Osteoblast (primary cell): Measurements from ENCODE around the gene NCAPD2. TPM values are rescaled to one million over a fixed set of nuclear protein-coding genes. Genes with fewer than 3 reads are reported as not detected.

Experiments
- DNase-seq: peaks from one replicate; pipeline ENCODE4 v3.0.0; 2011; ENCODE audit warnings: low spot score, mixed read lengths; ENCODE audit not compliant: insufficient read length; ENCODE audit errors: missing footprints
- H2AFZ ChIP-seq: 2 replicates; pipeline ENCODE4 v1.6.0; 2011; ENCODE audit warnings: mild to moderate bottlenecking, low read length
- H3K27ac ChIP-seq: 2 replicates; pipeline ENCODE4 v1.5.1; 2011; ENCODE audit warnings: mild to moderate bottlenecking, low read depth, low read length, moderate library complexity
- H3K27me3 ChIP-seq: 2 replicates; pipeline ENCODE4 v1.6.0; 2012; ENCODE audit warnings: mild to moderate bottlenecking, control low read depth, inconsistent platforms, low read length, moderate library complexity; ENCODE audit not compliant: insufficient read depth
- H3K36me3 ChIP-seq: 2 replicates; pipeline ENCODE4 v1.5.1; 2011; ENCODE audit warnings: mild to moderate bottlenecking, low read length, control low read depth, moderate library complexity; ENCODE audit not compliant: insufficient read depth
- H3K4me1 ChIP-seq: 2 replicates; pipeline ENCODE4 v1.5.1; 2011; ENCODE audit warnings: mild to moderate bottlenecking, low read length, control low read depth, moderate library complexity; ENCODE audit not compliant: insufficient read depth
- H3K4me2 ChIP-seq: 2 replicates; pipeline ENCODE4 v1.6.0; 2011; ENCODE audit warnings: mild to moderate bottlenecking, low read length; ENCODE audit not compliant: insufficient read depth
- H3K4me3 ChIP-seq: fragments of 200-600 bp; sonication (generic); 3 replicates; pipeline ENCODE4 v1.5.1; 2012; ENCODE audit warnings: mild to moderate bottlenecking, low read length, inconsistent platforms; ENCODE audit not compliant: insufficient read depth
- H3K79me2 ChIP-seq: 2 replicates; pipeline ENCODE4 v1.6.0; 2012; ENCODE audit warnings: mild to moderate bottlenecking, low read length, control low read depth, inconsistent platforms; ENCODE audit not compliant: insufficient read depth
- H3K9me3 ChIP-seq: 2 replicates; pipeline ENCODE4 v1.5.1; 2011; ENCODE audit warnings: low read depth, low read length, control low read depth
- H4K20me1 ChIP-seq: 2 replicates; pipeline ENCODE4 v1.6.0; 2012; ENCODE audit warnings: mild to moderate bottlenecking, low read length, control low read depth; ENCODE audit not compliant: insufficient read depth
- total RNA-seq: library from RNA; depleted of rRNA; stranded (reverse); fragments of >200 nt; gene quantifications from 2 replicates; pipeline ENCODE4 v1.2.3, GENCODE V29; 2012
- TF ChIP-seq, protein P1 (sequence below): IDR thresholded peaks from 2 replicates; pipeline ENCODE4 v1.5.1; 2011; ENCODE audit warnings: mild to moderate bottlenecking, low read depth, low read length, moderate library complexity; ENCODE audit errors: extremely low read depth

Gene NCAPD2, protein sequence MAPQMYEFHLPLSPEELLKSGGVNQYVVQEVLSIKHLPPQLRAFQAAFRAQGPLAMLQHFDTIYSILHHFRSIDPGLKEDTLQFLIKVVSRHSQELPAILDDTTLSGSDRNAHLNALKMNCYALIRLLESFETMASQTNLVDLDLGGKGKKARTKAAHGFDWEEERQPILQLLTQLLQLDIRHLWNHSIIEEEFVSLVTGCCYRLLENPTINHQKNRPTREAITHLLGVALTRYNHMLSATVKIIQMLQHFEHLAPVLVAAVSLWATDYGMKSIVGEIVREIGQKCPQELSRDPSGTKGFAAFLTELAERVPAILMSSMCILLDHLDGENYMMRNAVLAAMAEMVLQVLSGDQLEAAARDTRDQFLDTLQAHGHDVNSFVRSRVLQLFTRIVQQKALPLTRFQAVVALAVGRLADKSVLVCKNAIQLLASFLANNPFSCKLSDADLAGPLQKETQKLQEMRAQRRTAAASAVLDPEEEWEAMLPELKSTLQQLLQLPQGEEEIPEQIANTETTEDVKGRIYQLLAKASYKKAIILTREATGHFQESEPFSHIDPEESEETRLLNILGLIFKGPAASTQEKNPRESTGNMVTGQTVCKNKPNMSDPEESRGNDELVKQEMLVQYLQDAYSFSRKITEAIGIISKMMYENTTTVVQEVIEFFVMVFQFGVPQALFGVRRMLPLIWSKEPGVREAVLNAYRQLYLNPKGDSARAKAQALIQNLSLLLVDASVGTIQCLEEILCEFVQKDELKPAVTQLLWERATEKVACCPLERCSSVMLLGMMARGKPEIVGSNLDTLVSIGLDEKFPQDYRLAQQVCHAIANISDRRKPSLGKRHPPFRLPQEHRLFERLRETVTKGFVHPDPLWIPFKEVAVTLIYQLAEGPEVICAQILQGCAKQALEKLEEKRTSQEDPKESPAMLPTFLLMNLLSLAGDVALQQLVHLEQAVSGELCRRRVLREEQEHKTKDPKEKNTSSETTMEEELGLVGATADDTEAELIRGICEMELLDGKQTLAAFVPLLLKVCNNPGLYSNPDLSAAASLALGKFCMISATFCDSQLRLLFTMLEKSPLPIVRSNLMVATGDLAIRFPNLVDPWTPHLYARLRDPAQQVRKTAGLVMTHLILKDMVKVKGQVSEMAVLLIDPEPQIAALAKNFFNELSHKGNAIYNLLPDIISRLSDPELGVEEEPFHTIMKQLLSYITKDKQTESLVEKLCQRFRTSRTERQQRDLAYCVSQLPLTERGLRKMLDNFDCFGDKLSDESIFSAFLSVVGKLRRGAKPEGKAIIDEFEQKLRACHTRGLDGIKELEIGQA (N-terminal part only)
- total RNA-seq, result 19.4 and 21.0 TPM in 2 replicates

DNA sequence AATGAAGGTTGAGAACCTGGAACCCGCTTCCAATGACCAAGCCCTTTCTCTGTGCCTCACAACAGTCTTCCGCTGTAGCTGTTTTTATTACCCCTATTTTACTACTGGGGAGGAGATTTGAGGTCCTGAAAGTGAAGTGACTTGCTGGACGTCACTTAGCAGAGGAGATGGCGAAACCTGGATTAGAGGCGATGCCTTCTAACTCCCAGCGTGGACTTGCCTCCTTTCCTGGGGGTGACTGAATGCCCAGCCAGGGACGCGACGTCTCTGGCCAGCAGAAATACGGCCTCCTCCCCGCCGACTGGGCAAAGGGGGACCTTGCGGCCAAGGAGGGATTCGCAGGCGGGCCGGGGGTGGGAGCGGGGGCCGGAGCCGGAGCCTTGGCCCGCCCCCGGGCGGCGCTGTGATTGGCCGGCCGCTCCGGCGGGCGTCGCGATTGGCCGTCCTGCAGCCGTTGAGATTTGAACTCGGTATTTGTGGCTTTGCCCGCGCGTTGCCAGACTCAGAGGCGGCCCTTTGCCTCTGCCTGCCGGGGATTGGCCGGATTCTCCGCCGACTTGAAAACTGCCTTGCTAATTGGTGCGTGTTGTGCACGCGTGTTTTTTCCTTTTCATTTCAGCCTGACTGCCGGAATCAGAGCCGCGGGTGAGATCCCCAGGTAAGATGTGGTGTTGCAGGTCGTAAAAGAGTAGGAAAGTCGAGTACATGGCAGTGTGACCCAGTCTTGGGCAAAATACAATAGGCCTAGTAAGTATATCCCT, at the start of gene NCAPD2:
Gene NCAPD2 (plus strand): TSS at position 606 of the 761 bp plus-strand sequence. CDS start 997 bp downstream, outside the sequence.
- Histone ChIP-seq H4K20me1 (no peaks in the 10 kb centered on the region), H3K4me1 (peaks cover 21% of the 10 kb centered on the region), H2AFZ (peak within 1 kb of the TSS; percentile 95), H3K36me3 (peaks cover 23% of the 10 kb centered on the region), H3K4me3 (peak within 1 kb of the TSS; percentile 81), H3K27ac (peak within 1 kb of the TSS; percentile 97), H3K9me3 (no peaks in the 10 kb centered on the region), H3K4me2 (peak within 1 kb of the TSS; percentile 100), H3K27me3 (no peaks in the 10 kb centered on the region), H3K79me2 (peaks cover 48% of the 10 kb centered on the region)
- TF ChIP-seq, protein P1, sequence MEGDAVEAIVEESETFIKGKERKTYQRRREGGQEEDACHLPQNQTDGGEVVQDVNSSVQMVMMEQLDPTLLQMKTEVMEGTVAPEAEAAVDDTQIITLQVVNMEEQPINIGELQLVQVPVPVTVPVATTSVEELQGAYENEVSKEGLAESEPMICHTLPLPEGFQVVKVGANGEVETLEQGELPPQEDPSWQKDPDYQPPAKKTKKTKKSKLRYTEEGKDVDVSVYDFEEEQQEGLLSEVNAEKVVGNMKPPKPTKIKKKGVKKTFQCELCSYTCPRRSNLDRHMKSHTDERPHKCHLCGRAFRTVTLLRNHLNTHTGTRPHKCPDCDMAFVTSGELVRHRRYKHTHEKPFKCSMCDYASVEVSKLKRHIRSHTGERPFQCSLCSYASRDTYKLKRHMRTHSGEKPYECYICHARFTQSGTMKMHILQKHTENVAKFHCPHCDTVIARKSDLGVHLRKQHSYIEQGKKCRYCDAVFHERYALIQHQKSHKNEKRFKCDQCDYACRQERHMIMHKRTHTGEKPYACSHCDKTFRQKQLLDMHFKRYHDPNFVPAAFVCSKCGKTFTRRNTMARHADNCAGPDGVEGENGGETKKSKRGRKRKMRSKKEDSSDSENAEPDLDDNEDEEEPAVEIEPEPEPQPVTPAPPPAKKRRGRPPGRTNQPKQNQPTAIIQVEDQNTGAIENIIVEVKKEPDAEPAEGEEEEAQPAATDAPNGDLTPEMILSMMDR, result no peak
- peak; percentile 97 for DNase-seq

DNA sequence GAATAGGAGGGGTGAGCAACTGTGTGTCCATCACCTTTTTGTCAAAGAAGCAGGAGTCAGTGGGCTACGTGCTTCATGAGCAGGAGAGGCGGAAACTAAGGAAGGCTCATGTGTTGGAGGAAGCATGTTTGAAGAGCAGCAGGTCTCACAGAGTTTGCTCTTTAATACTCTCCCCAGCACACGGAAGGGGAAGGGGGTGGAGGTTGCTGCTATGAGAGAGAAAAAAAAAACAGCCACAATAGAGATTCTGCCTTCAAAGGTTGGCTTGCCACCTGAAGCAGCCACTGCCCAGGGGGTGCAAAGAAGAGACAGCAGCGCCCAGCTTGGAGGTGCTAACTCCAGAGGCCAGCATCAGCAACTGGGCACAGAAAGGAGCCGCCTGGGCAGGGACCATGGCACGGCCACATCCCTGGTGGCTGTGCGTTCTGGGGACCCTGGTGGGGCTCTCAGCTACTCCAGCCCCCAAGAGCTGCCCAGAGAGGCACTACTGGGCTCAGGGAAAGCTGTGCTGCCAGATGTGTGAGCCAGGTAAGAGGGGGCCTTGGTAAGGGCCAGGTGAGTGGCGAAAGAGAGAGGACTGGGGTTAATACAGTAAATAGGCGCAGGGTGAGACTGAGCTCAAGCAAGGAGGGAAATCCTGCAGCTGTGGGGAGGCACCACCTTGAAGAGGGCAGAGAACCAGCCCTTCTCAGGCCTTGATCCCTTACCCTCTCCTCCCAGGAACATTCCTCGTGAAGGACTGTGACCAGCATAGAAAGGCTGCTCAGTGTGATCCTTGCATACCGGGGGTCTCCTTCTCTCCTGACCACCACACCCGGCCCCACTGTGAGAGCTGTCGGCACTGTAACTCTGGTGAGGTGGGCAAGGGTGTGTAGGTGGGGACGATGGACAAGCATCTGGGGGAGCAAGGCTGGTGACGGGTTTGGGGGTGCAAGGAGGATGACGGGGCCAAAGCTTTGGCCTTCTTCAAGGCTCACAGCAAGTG, 48.9 kb upstream of the NCAPD2 start, which contains the start of gene CD27:
Gene CD27 (plus strand): TSS at position 252 of the 985 bp plus-strand sequence. CDS start 141 bp downstream, at position 393.
- Histone ChIP-seq H3K79me2 (peaks cover 2% of the 10 kb centered on the region), H3K4me2 (no peak within 1 kb of the TSS), H3K9me3 (no peaks in the 10 kb centered on the region)

More for the DNA sequence above, 48.9 kb upstream of the NCAPD2 start, which contains the start of gene CD27:
- no peak for DNase-seq
- TF ChIP-seq, protein P1, result no peak
- no peak within 1 kb of the TSS for H3K4me3 ChIP-seq
- no peak within 1 kb of the TSS for H2AFZ ChIP-seq
- H4K20me1 ChIP-seq, result no peaks in the 10 kb centered on the region
- H3K36me3 ChIP-seq, result peaks cover 37% of the 10 kb centered on the region
- H3K27me3 ChIP-seq, result no peaks in the 10 kb centered on the region
- H3K4me1 ChIP-seq, result peaks cover 2% of the 10 kb centered on the region
- H3K27ac ChIP-seq, result no peak within 1 kb of the TSS
